Stimulated activated CD8-positive, alpha-beta memory T cell treated with anti-CD3 and anti-CD28 coated beads, Interleukin-15, amount 100 ng/mL, for 1 hour (primary cell): ENCODE results near the gene SLC25A34.

Experiments
- DNase-seq: peaks from one replicate; pipeline ENCODE4 v3.0.0-alpha.2; 2020; ENCODE audit warnings: low read depth

Gene SLC25A34

GRCh38 chr1:15714406-15715136, 21.5 kb upstream of the SLC25A34 start:
- DNase-seq: no peak

GRCh38 chr1:15717418-15718125, 18.5 kb upstream of the SLC25A34 start:
- no peak for DNase-seq

GRCh38 chr1:15718199-15718601, 17.9 kb upstream of the SLC25A34 start:
- DNase-seq: no peak

DNA sequence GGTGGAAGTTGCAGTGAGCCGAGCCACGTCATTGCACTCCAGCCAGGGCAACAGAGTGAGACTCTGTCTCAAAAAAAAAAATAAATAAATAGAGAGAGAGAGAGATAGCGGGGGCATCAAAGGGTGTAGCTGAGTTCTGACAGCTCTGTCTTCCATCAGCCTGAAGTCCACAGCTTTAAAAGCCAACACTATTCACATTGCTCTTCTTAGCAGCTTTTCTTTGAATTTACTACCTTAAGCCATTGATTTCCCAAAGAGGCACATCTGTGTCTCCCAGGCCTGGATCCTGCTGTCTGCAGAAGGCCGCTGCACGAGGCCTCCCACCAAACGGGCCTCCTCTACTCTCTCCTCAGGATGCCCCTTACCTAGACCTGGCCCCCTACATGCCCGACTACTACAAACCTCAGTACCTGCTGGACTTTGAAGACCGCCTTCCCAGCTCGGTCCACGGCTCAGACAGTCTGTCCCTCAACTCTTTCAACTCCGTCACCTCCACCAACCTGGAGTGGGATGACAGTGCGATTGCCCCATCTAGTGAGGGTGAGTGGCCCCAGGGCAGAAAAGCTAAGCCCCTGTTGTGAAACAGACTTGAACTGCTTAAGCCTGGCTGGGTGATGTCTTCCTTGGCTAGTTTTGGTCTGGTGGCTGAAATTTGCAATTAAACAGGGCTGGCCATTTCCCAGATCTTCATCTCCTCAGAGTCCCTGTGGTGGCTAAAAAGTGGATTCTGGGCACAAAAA, 16.5 kb upstream of the SLC25A34 start:
- no peak for DNase-seq

- no peak for DNase-seq
These were observed 15.2 kb upstream of the SLC25A34 start for GRCh38 chr1:15720861-15721260.

- DNase-seq: no peak
These were observed 13.6 kb upstream of the SLC25A34 start for GRCh38 chr1:15722411-15722810.

GRCh38 chr1:15722836-15723532, 13.1 kb upstream of the SLC25A34 start:
- DNase-seq: no peak

DNA sequence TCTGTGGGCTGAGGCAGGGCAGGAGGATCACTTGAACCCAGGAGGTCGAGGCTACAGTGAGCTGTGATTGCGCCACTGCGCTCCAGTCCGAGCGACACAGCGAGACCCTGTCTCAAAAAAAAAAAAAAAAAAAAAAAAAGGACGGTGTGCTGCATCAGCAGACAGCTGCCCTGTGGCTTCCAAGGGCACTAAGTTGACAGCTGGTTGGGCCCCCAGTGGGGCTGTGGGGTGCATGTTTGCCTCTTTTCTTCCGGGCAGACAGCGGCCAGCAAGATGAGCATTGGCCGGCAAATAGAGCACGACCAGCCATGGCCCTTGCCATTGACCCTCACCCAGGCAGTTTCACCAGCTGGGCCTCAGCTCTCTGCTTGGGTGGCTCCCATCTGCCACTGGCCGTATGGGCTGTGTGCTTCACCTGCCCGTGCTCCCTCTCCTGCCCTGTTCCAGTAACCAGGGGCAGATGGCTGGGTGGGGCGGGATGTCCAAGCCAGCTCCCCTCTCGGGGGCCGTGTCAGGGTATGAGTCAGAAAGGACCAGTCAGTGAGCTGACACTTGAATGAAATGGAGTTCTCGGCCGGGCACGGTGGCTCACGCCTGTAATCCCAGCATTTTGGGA, 12.3 kb upstream of the SLC25A34 start:
- no peak for DNase-seq

DNA sequence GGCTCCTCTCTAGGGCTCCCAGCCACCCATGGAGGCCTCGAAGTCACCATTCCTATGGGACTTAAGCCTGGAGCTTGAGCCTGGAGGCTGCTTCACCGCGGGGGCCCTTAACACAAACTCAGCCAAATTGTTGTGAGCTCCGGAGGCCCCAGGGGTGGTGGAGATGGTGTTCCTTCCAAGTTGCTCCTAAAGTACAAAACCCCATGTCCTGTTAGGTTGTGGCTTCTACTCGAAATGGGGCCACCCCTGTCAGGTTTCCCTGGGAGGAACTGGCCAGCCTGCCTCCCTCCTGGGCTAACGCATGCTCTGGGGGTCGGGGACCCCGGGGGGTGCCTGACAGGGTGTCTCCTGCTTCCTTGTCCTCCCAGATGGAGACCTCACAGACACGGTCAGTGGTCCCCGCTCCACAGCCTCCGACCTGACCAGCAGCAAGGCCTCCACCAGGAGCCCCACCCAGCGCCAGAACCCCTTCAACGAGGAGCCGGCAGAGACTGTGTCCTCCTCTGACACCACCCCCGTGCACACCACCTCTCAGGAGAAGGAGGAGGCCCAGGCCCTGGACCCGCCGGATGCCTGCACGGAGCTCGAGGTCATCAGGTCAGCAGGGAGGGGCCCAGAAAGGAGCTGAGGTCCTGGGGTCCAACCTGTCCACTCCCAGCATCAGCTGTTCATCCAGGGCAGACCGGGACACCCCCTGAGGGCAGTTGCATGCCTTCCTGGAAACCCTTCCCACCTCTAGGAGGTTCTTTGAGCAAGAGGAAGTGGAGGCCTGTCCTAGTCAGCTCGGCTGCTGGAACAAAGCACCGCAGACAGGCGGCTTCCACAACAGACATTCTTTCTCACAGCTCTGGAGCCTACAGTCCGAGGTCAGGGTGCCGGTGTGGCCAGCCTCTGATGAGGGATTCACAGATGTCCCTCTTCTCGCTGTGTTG, 10.8 kb upstream of the SLC25A34 start:
- DNase-seq: no peak

GRCh38 chr1:15726508-15726907, 9.6 kb upstream of the SLC25A34 start:
- DNase-seq: no peak

DNA sequence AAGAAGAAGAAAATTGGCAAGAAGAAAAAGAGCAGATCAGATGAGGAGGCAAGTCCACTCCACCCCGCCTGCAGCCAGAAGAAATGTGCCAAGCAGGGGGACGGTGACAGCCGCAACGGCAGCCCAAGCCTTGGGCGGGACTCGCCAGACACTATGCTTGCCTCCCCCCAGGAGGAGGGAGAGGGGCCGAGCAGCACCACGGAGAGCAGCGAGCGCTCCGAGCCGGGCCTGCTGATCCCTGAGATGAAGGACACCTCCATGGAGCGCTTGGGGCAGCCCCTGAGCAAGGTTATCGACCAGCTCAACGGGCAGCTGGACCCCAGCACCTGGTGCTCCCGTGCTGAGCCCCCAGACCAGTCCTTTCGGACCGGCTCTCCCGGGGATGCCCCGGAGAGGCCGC, 9.0 kb upstream of the SLC25A34 start:
- no peak for DNase-seq

- DNase-seq: no peak
These were observed 8.6 kb upstream of the SLC25A34 start for GRCh38 chr1:15727424-15727823.

- DNase-seq: no peak
These were observed 8.1 kb upstream of the SLC25A34 start for GRCh38 chr1:15727866-15728534.

DNA sequence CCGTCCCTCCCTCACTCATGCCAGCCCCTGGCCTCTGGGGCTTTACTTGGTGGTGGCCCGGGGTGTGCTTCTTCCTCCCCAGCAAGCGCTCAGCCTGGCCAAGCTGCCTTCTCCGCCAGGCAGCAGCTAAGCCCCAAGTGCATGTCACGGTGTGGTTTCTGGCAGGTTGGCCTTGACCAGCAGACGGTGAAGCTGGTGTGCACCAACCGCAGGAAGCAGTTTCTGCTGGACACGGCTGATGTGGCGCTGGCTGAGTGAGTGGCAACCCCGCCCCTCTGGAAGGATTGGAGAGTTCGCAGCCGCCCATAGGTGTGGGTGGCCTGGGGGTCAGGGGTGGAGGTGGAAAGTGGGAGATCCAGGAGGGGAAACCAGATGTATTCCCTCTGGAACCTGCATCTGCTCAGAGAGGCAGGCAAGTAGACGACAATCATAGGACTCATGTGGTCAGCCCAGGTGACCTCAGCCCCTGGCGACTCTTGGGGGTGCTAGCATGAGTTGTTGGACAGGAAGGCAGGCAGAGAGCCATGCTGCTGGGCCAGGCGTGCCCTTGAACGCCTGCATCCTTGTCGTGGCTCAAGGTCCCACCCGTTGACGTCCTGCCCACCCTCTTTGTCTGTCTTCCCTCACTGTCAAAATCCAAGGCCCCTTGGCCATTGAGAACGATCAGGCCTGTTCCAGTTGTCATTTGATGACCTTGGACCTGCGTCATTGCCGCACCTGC, 7.0 kb upstream of the SLC25A34 start:
- DNase-seq: no peak

GRCh38 chr1:15730423-15730822, 5.6 kb upstream of the SLC25A34 start:
- DNase-seq: no peak

- DNase-seq: no peak
These were observed 5.1 kb upstream of the SLC25A34 start for GRCh38 chr1:15730936-15731335.

- DNase-seq: no peak
These were observed 4.0 kb upstream of the SLC25A34 start for GRCh38 chr1:15731735-15732685.

- no peak for DNase-seq
These were observed 3.4 kb upstream of the SLC25A34 start for GRCh38 chr1:15732686-15733081.
